Smooth muscle cell of the pulmonary artery (primary cell): ENCODE measurements around the gene RAPGEF4. TPM values are rescaled to one million over a fixed set of nuclear protein-coding genes. Genes with fewer than 3 reads are reported as not detected.

Experiments used
- total RNA-seq: library from RNA; depleted of rRNA; stranded (reverse); fragments of >200 nt; gene quantifications from 2 replicates; pipeline ENCODE4 v1.2.3, GENCODE V29; 2014

The RAPGEF4 gene
- 3.8 and 5.0 TPM in 2 replicates for total RNA-seq

GRCh38 chr2:172735582-172736423, at the start of gene RAPGEF4:
Gene RAPGEF4, plus strand, starts transcription at chr2:172735845. Its CDS starts 139 bp downstream, at chr2:172735984.

GRCh38 chr2:173075781-173076580, 340.3 kb downstream of the RAPGEF4 start, which contains the start of gene MAP3K20:
Gene MAP3K20, plus strand, starts transcription at chr2:173075846. Its CDS starts 15,186 bp downstream, at chr2:173091032.

Other genes with a start within 250 kb of the RAPGEF4 start
- 45.3 and 53.0 TPM in 2 replicates for gene PDK1, start 179.8 kb upstream of the RAPGEF4 start, total RNA-seq